Measurements from ENCODE around the gene IRF3. TPM values are rescaled to one million over a fixed set of nuclear protein-coding genes. Genes with fewer than 3 reads are reported as not detected.
"Not testable (repeated sequence)": the region's sequence is repeated elsewhere in the genome, so short reads cannot be mapped to it uniquely, and the experiment has no call there.

IRF3 gene
- total RNA-seq, 1 experiment from 2014 or later: 65.6 TPM

DNA sequence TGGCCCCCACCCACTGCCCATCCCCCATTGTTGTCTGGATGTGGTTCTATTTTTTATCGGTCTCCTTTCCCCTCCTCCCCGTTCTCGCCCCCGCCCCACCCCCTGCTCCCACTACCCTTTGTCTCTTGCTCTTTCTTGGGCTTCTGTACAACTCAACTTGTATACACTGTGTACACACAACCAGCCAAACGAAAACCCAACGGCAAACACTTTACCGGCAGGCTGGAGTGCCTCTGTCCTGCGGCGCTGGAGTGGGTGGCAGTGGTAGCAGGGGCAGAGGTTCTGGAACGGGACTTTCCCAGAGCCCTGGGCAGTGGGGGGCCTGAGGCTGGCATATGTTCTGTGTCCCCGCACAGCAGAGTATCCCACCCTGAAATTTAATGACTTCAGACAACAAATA lies 39.4 kb downstream of the IRF3 start:
- intact Hi-C loops (cut with micrococcal nuclease): no loop called here
- Mint-ChIP-seq H3K27ac (ENCODE audit: low read depth, unreplicated experiment) (no peak overlapping the region), H3K36me3 (ENCODE audit: insufficient read depth, unreplicated experiment) (peaks cover 57% of the 10 kb centered on the region), H3K4me3 (ENCODE audit: unreplicated experiment) (no peak overlapping the region), H3K27me3 (ENCODE audit: insufficient read depth, unreplicated experiment) (no peaks in the 10 kb centered on the region), H3K9me3 (ENCODE audit: unreplicated experiment) (no peaks in the 10 kb centered on the region), H3K4me1 (ENCODE audit: insufficient read depth, unreplicated experiment) (no peaks in the 10 kb centered on the region)
- ChIA-PET CTCF (no interaction called here), POLR2A (no interaction called here)
- TF ChIP-seq, protein P1, sequence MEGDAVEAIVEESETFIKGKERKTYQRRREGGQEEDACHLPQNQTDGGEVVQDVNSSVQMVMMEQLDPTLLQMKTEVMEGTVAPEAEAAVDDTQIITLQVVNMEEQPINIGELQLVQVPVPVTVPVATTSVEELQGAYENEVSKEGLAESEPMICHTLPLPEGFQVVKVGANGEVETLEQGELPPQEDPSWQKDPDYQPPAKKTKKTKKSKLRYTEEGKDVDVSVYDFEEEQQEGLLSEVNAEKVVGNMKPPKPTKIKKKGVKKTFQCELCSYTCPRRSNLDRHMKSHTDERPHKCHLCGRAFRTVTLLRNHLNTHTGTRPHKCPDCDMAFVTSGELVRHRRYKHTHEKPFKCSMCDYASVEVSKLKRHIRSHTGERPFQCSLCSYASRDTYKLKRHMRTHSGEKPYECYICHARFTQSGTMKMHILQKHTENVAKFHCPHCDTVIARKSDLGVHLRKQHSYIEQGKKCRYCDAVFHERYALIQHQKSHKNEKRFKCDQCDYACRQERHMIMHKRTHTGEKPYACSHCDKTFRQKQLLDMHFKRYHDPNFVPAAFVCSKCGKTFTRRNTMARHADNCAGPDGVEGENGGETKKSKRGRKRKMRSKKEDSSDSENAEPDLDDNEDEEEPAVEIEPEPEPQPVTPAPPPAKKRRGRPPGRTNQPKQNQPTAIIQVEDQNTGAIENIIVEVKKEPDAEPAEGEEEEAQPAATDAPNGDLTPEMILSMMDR (IDR thresholded peaks at IDR 0.05; ENCODE audit: unreplicated experiment): no peak
- no peak for DNase-seq (ENCODE audit: unreplicated experiment)
- BruUV-seq (replicated peaks): no TSS peak

DNA sequence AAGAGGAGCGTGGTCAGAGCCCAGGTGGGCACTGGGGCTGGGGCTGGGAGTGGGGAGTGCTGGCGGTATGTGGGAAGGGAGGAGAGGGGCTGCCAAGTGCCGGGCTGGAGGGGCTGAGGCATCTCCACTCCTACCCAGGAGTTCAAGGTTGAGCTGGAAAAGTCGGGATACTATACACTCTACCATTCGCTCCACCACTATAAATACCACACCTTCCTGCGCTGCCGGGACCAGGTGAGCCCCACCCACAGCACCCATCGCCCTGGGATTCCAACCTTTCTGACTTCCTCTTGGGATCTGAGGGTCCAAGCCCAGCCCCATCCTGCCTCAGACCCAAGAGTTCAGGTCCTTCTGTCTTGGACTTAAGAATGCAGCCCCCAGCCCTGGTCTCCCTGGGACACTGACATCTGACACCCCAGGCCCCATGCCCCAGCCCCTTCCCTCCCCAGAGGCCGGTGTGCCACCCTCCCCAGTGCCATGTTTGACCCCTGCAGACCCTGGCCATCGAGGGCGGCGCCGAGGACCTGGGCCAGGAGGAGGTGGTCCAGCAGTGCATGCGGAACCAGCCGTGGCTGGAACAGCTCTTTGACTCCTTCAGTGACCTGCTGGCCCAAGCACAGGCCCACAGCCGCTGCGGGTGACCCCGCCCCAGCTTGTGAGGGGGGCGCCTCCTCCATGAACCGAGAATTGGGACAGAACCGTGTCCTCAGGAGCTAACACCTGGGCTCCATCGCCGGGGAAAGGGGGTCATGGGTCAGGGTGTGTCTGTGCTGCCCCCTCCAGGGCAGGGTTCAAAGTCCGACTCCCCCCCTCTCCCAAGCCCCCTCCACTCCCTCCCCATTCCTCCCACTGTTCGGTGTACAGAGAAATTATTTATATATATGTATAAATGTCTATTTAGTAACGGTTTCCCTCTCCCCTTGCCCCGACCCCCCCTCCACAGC lies 40.4 kb downstream of the IRF3 start:
- DNase-seq (ENCODE audit: unreplicated experiment): no peak
- TF ChIP-seq, protein P1 (IDR thresholded peaks at IDR 0.05; ENCODE audit: unreplicated experiment): no peak
- no TSS peak for BruUV-seq (replicated peaks)
- intact Hi-C loops (cut with micrococcal nuclease): no loop called here
- Mint-ChIP-seq H3K4me1 (ENCODE audit: insufficient read depth, unreplicated experiment) (no peaks in the 10 kb centered on the region), H3K4me3 (ENCODE audit: unreplicated experiment) (no peak overlapping the region), H3K36me3 (ENCODE audit: insufficient read depth, unreplicated experiment) (peaks cover 61% of the 10 kb centered on the region), H3K9me3 (ENCODE audit: unreplicated experiment) (no peaks in the 10 kb centered on the region), H3K27me3 (ENCODE audit: insufficient read depth, unreplicated experiment) (no peaks in the 10 kb centered on the region), H3K27ac (ENCODE audit: low read depth, unreplicated experiment) (no peak overlapping the region)
- POLR2A ChIA-PET: interaction anchor here (0.6 kb wide), 1 partner anchor 44 kb away, joined by 3 read pairs; the partner anchor contains the start of gene PRRG2
- CTCF ChIA-PET: no interaction called here

DNA sequence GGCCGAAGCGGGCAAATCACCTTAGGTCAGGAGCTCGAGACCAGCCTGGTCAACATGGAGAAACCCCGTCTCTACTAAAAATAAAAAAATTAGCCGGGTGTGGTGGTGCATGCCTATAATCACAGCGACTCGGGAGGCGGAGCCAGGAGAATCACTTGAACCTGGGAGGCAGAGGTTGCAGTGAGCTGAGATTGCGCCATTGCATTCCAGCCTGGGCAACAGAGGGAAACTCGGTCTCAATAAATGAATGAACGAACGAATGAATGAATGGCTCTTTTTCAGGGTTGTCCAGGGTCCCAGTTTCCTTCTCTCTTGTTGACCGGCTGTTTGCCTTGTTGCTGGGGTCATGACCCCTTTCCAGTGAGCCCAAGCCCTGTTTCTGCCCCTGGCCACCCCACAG lies 47.8 kb downstream of the IRF3 start:
- CTCF ChIA-PET: interaction anchor here (1.1 kb wide), 2 partner anchors 11 to 60 kb away, joined by 3 to 4 read pairs; no protein-coding TSS in a partner anchor
- DNase-seq (ENCODE audit: unreplicated experiment); BruUV-seq (replicated peaks); H3K4me3 Mint-ChIP-seq (ENCODE audit: unreplicated experiment); intact Hi-C loops (cut with micrococcal nuclease); H3K27me3 Mint-ChIP-seq (ENCODE audit: insufficient read depth, unreplicated experiment); H3K9me3 Mint-ChIP-seq (ENCODE audit: unreplicated experiment): not testable (repeated sequence)
- peak overlapping the region; percentile 5 for H3K27ac Mint-ChIP-seq (ENCODE audit: low read depth, unreplicated experiment)
- POLR2A ChIA-PET: interaction anchor here (0.6 to 1.9 kb wide), 3 partner anchors 12 to 20 kb away, joined by 3 to 10 read pairs (median 5); no protein-coding TSS in a partner anchor
- H3K36me3 Mint-ChIP-seq (ENCODE audit: insufficient read depth, unreplicated experiment): peaks cover 86% of the 10 kb centered on the region
- peaks cover 16% of the 10 kb centered on the region for H3K4me1 Mint-ChIP-seq (ENCODE audit: insufficient read depth, unreplicated experiment)

GRCh38 chr19:49616945-49617344 lies 48.7 kb downstream of the IRF3 start:
- no peak overlapping the region for H3K27ac Mint-ChIP-seq (ENCODE audit: low read depth, unreplicated experiment)
- no peaks in the 10 kb centered on the region for H3K9me3 Mint-ChIP-seq (ENCODE audit: unreplicated experiment)
- BruUV-seq (replicated peaks): no TSS peak
- ChIA-PET POLR2A (interaction anchor here (0.6 to 1.9 kb wide), 6 partner anchors 13 to 300 kb away, joined by 3 to 10 read pairs (median 4); no protein-coding TSS in a partner anchor), CTCF (interaction anchor here (0.7 to 1.1 kb wide), 5 partner anchors 10 to 63 kb away, joined by 3 to 5 read pairs (median 4); no protein-coding TSS in a partner anchor)
- DNase-seq (ENCODE audit: unreplicated experiment): no peak
- peaks cover 22% of the 10 kb centered on the region for H3K4me1 Mint-ChIP-seq (ENCODE audit: insufficient read depth, unreplicated experiment)
- TF ChIP-seq, protein P1 (IDR thresholded peaks at IDR 0.05; ENCODE audit: unreplicated experiment): no peak
- intact Hi-C loops (cut with micrococcal nuclease): no loop called here
- H3K36me3 Mint-ChIP-seq (ENCODE audit: insufficient read depth, unreplicated experiment): peaks cover 85% of the 10 kb centered on the region
- H3K27me3 Mint-ChIP-seq (ENCODE audit: insufficient read depth, unreplicated experiment): no peaks in the 10 kb centered on the region
- H3K4me3 Mint-ChIP-seq (ENCODE audit: unreplicated experiment): no peak overlapping the region
